NCI-H748 treated with DMSO at 0.1 percent for 48 hours (cell line): ENCODE measurements around the gene TMEM63C.

Experiments used
- DNase-seq: peaks from one replicate; lab custom pipeline; 2025; lab: John Stamatoyannopoulos, UW

The TMEM63C gene

GRCh38 chr14:77199590-77199989 is 18.0 kb downstream of the TMEM63C start:
- DNase-seq, result no peak

GRCh38 chr14:77200406-77200985 is 18.9 kb downstream of the TMEM63C start:
- DNase-seq, result no peak

GRCh38 chr14:77201696-77202095 is 20.1 kb downstream of the TMEM63C start:
- DNase-seq, result no peak

GRCh38 chr14:77203611-77204458 is 22.2 kb downstream of the TMEM63C start:
- peak; percentile 72 for DNase-seq

GRCh38 chr14:77204459-77204771 is 22.8 kb downstream of the TMEM63C start:
- DNase-seq, result peak; percentile 97

GRCh38 chr14:77204907-77205306 is 23.3 kb downstream of the TMEM63C start:
- DNase-seq, result no peak

- DNase-seq, result no peak
Measured at GRCh38 chr14:77205566-77205965, 24.0 kb downstream of the TMEM63C start.

GRCh38 chr14:77206261-77206824 is 24.7 kb downstream of the TMEM63C start:
- no peak for DNase-seq

GRCh38 chr14:77206877-77207389 is 25.3 kb downstream of the TMEM63C start:
- DNase-seq, result no peak

GRCh38 chr14:77208291-77208978 is 26.8 kb downstream of the TMEM63C start:
- no peak for DNase-seq

GRCh38 chr14:77208979-77209318 is 27.4 kb downstream of the TMEM63C start:
- no peak for DNase-seq

GRCh38 chr14:77212097-77212870 is 30.7 kb downstream of the TMEM63C start:
- DNase-seq, result no peak

- peak; percentile 75 for DNase-seq
Measured at GRCh38 chr14:77212943-77213678, 31.5 kb downstream of the TMEM63C start.

GRCh38 chr14:77213679-77214016 is 32.0 kb downstream of the TMEM63C start:
- DNase-seq, result no peak

- no peak for DNase-seq
Measured at GRCh38 chr14:77214216-77214615, 32.6 kb downstream of the TMEM63C start.

GRCh38 chr14:77217551-77217950 is 36.0 kb downstream of the TMEM63C start:
- DNase-seq, result no peak

- DNase-seq, result no peak
Measured at GRCh38 chr14:77219591-77219990, 38.0 kb downstream of the TMEM63C start.

- DNase-seq, result no peak
Measured at GRCh38 chr14:77220246-77221017, 38.8 kb downstream of the TMEM63C start.

- DNase-seq, result no peak
Measured at GRCh38 chr14:77221241-77221871, 39.8 kb downstream of the TMEM63C start.
